Measurements from ENCODE around the gene LYRM9. TPM values are rescaled to one million over a fixed set of nuclear protein-coding genes. Genes with fewer than 3 reads are reported as not detected.

The LYRM9 gene
- polyA plus RNA-seq, 1 donor from 2014 or later: 83.8 TPM

DNA sequence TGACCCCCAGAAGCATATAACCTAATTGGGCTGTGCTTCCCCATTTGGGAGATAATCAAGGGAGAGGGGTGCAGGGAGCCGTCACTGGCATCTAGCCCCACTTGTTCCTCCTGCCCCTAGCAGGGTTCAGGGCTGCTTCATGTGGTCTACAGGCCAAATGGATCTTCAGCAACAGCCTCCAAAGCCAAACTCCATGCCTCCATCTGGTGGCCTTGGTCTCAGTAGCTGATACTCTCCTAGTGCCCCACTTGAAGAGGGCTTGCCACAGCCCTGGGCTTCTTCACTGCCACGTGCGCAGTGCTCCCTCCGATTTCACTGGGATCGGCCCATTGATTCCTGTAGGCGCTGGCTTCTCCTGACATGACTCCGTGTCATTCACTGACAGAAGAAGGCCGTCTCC, 24.6 kb downstream of the LYRM9 start:
- no peak overlapping the region for H3K4me2 ChIP-seq (ENCODE audit: low read length)
- no peaks in the 10 kb centered on the region for H3K9me2 ChIP-seq (ENCODE audit: insufficient read depth, low read length)
- H3K27ac ChIP-seq (ENCODE audit: low read length): no peak overlapping the region
- H2AFZ ChIP-seq (ENCODE audit: low read depth, low read length): no peak overlapping the region
- H3F3A ChIP-seq (ENCODE audit: insufficient read depth, low read length, poor library complexity, severe bottlenecking): no peaks in the 10 kb centered on the region
- H3K79me2 ChIP-seq (replicated peaks; ENCODE audit: insufficient read depth, low read length): no peaks in the 10 kb centered on the region
- H3K9me3 ChIP-seq (ENCODE audit: low read length): no peaks in the 10 kb centered on the region
- no peaks in the 10 kb centered on the region for H3K27me3 ChIP-seq (ENCODE audit: insufficient read depth, low read depth, low read length)
- H4K20me1 ChIP-seq (ENCODE audit: insufficient read depth): no peaks in the 10 kb centered on the region
- no peak overlapping the region for H3K9ac ChIP-seq (ENCODE audit: low read length)
- H3K4me3 ChIP-seq (ENCODE audit: low read length): no peak overlapping the region
- peaks cover under 1% of the 10 kb centered on the region for H3K36me3 ChIP-seq (ENCODE audit: insufficient read depth, low read length)
- TF ChIP-seq TAF1 (IDR thresholded peaks at IDR 0.05; ENCODE audit: low read depth): no peak
- TF ChIP-seq, protein P1, sequence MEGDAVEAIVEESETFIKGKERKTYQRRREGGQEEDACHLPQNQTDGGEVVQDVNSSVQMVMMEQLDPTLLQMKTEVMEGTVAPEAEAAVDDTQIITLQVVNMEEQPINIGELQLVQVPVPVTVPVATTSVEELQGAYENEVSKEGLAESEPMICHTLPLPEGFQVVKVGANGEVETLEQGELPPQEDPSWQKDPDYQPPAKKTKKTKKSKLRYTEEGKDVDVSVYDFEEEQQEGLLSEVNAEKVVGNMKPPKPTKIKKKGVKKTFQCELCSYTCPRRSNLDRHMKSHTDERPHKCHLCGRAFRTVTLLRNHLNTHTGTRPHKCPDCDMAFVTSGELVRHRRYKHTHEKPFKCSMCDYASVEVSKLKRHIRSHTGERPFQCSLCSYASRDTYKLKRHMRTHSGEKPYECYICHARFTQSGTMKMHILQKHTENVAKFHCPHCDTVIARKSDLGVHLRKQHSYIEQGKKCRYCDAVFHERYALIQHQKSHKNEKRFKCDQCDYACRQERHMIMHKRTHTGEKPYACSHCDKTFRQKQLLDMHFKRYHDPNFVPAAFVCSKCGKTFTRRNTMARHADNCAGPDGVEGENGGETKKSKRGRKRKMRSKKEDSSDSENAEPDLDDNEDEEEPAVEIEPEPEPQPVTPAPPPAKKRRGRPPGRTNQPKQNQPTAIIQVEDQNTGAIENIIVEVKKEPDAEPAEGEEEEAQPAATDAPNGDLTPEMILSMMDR (IDR thresholded peaks at IDR 0.05; ENCODE audit: poor library complexity, severe bottlenecking): no peak
- no peak for TF ChIP-seq EP300 (conservative IDR thresholded peaks at IDR 0.05; ENCODE audit: poor library complexity, severe bottlenecking)
- no peak for TF ChIP-seq SMC3 (conservative IDR thresholded peaks at IDR 0.05; ENCODE audit: poor library complexity)
- TF ChIP-seq RAD21 (conservative IDR thresholded peaks at IDR 0.05): no peak
- TF ChIP-seq POLR2AphosphoS5 (IDR thresholded peaks at IDR 0.05): no peak
- TF ChIP-seq, protein P2, sequence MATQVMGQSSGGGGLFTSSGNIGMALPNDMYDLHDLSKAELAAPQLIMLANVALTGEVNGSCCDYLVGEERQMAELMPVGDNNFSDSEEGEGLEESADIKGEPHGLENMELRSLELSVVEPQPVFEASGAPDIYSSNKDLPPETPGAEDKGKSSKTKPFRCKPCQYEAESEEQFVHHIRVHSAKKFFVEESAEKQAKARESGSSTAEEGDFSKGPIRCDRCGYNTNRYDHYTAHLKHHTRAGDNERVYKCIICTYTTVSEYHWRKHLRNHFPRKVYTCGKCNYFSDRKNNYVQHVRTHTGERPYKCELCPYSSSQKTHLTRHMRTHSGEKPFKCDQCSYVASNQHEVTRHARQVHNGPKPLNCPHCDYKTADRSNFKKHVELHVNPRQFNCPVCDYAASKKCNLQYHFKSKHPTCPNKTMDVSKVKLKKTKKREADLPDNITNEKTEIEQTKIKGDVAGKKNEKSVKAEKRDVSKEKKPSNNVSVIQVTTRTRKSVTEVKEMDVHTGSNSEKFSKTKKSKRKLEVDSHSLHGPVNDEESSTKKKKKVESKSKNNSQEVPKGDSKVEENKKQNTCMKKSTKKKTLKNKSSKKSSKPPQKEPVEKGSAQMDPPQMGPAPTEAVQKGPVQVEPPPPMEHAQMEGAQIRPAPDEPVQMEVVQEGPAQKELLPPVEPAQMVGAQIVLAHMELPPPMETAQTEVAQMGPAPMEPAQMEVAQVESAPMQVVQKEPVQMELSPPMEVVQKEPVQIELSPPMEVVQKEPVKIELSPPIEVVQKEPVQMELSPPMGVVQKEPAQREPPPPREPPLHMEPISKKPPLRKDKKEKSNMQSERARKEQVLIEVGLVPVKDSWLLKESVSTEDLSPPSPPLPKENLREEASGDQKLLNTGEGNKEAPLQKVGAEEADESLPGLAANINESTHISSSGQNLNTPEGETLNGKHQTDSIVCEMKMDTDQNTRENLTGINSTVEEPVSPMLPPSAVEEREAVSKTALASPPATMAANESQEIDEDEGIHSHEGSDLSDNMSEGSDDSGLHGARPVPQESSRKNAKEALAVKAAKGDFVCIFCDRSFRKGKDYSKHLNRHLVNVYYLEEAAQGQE (IDR thresholded peaks at IDR 0.05; ENCODE audit: borderline replicate concordance): no peak
- no peak for TF ChIP-seq EZH2 (IDR thresholded peaks at IDR 0.05; ENCODE audit: borderline replicate concordance, insufficient read depth, low read length, poor library complexity, severe bottlenecking)
- no peak for TF ChIP-seq MXI1 (conservative IDR thresholded peaks at IDR 0.05; ENCODE audit: poor library complexity, severe bottlenecking)

DNA sequence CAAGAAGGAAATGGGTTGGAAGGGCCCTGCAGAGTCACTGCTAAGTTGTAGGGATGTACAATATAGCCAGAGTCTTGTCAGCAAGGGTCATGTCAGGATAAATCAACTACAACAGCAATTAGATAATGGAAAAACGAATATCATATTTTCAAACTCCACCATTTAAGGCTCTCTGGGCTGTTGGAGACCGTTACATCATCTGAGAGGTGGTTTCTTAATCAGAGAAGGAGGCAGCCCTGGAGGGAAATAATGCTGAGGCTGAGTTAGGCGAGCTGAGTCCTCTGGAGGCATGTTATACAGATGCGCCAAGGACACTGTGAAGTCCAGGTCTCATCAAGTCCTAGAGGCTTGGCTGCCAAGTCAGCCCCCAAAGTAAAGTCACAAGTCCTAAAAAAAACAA, 30.3 kb downstream of the LYRM9 start:
- Histone ChIP-seq H3K9ac (ENCODE audit: low read length) (no peak overlapping the region), H3K79me2 (replicated peaks; ENCODE audit: insufficient read depth, low read length) (no peaks in the 10 kb centered on the region), H3K27me3 (ENCODE audit: insufficient read depth, low read depth, low read length) (no peaks in the 10 kb centered on the region), H3K27ac (ENCODE audit: low read length) (no peak overlapping the region), H3K4me2 (ENCODE audit: low read length) (no peak overlapping the region), H3K9me2 (ENCODE audit: insufficient read depth, low read length) (no peaks in the 10 kb centered on the region), H3K4me3 (ENCODE audit: low read length) (no peak overlapping the region), H3K9me3 (ENCODE audit: low read length) (no peaks in the 10 kb centered on the region), H2AFZ (ENCODE audit: low read depth, low read length) (no peak overlapping the region), H3F3A (ENCODE audit: insufficient read depth, low read length, poor library complexity, severe bottlenecking) (no peaks in the 10 kb centered on the region), H3K36me3 (ENCODE audit: insufficient read depth, low read length) (no peaks in the 10 kb centered on the region), H4K20me1 (ENCODE audit: insufficient read depth) (no peaks in the 10 kb centered on the region)
- TF ChIP-seq SMC3 (conservative IDR thresholded peaks at IDR 0.05; ENCODE audit: poor library complexity) (no peak), EP300 (conservative IDR thresholded peaks at IDR 0.05; ENCODE audit: poor library complexity, severe bottlenecking) (no peak), POLR2AphosphoS5 (IDR thresholded peaks at IDR 0.05) (no peak), EZH2 (IDR thresholded peaks at IDR 0.05; ENCODE audit: borderline replicate concordance, insufficient read depth, low read length, poor library complexity, severe bottlenecking) (no peak), TAF1 (IDR thresholded peaks at IDR 0.05; ENCODE audit: low read depth) (no peak), RAD21 (conservative IDR thresholded peaks at IDR 0.05) (no peak), MXI1 (conservative IDR thresholded peaks at IDR 0.05; ENCODE audit: poor library complexity, severe bottlenecking) (no peak)
- TF ChIP-seq, protein P2 (IDR thresholded peaks at IDR 0.05; ENCODE audit: borderline replicate concordance): no peak
- TF ChIP-seq, protein P1 (IDR thresholded peaks at IDR 0.05; ENCODE audit: poor library complexity, severe bottlenecking): no peak
